Sigmoid colon (tissue), 4 donors: Measurements from ENCODE around the gene RNASET2.

ENCODE experiments used
- EP300 ChIP-seq, 4 donors: sonication (generic); formaldehyde crosslinking; IDR thresholded peaks; one replicate each; pipeline ENCODE4 v1.6.1; 2017; ENCODE audit warnings: antibody characterized with exemption in 4 of 4
- POLR2A ChIP-seq, 2 donors: fragments of 450-650 bp; IDR thresholded peaks; one replicate each; pipeline ENCODE4 v1.6.1; 2016; ENCODE audit warnings: antibody characterized with exemption in 2 of 2, mild to moderate bottlenecking in 2 of 2, moderate library complexity in 2 of 2
- POLR2AphosphoS5 ChIP-seq, 4 donors: sonication (generic); formaldehyde crosslinking; IDR thresholded peaks; one replicate each; pipeline ENCODE4 v1.6.1; 2017; ENCODE audit warnings: antibody characterized with exemption in 4 of 4
- TF ChIP-seq, protein P1 (sequence below), 4 experiments: fragments of 450-650 bp in 3 of 4; fragments of 200-600 bp in 1 of 4; IDR thresholded peaks; one replicate each; pipeline ENCODE4 v1.5.1; 2016 to 2019; ENCODE audit warnings: antibody characterized with exemption in 4 of 4, mild to moderate bottlenecking in 3 of 4, moderate library complexity in 2 of 4

DNA sequence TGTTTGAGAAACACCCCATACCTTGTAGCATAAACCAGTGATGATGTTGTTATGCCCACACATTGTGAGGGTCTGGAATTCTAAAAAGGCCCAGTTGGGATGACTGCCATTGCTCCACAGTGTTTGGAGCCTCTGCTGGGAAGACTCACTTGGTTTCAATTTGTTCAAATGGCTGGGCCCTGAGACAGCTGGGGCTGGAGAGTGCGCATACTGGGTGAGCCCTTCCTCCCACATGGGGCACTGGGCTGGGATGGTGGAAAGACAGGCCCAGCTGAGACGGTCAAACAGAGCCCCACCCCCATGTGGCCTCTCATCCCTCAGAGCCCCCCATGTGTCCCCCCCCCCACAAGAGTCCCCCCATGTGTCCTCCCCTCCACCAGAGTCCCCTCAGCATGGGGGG lies 20.3 kb upstream of the RNASET2 start:
- TF ChIP-seq, protein P1, sequence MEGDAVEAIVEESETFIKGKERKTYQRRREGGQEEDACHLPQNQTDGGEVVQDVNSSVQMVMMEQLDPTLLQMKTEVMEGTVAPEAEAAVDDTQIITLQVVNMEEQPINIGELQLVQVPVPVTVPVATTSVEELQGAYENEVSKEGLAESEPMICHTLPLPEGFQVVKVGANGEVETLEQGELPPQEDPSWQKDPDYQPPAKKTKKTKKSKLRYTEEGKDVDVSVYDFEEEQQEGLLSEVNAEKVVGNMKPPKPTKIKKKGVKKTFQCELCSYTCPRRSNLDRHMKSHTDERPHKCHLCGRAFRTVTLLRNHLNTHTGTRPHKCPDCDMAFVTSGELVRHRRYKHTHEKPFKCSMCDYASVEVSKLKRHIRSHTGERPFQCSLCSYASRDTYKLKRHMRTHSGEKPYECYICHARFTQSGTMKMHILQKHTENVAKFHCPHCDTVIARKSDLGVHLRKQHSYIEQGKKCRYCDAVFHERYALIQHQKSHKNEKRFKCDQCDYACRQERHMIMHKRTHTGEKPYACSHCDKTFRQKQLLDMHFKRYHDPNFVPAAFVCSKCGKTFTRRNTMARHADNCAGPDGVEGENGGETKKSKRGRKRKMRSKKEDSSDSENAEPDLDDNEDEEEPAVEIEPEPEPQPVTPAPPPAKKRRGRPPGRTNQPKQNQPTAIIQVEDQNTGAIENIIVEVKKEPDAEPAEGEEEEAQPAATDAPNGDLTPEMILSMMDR (IDR thresholded peaks at IDR 0.05): no peak
- TF ChIP-seq EP300 (IDR thresholded peaks at IDR 0.05): no peak
- no peak for TF ChIP-seq POLR2A (IDR thresholded peaks at IDR 0.05)
- no peak for TF ChIP-seq POLR2AphosphoS5 (IDR thresholded peaks at IDR 0.05)
